Left lung (tissue), 10 donors: ENCODE measurements around the gene GRHL3. TPM values are rescaled to one million over a fixed set of nuclear protein-coding genes. Genes with fewer than 3 reads are reported as not detected.

Source experiments
- ATAC-seq: fragments of 200-7000 bp; cut with Tn5 transposase; one replicate; pipeline ENCODE4 v1.9.1; 2020; ENCODE audit warnings: moderate library complexity
- DNase-seq, 4 donors: peaks; one replicate each; pipeline ENCODE4 v3.0.0-alpha.2; 2013 to 2020
- H3K27ac ChIP-seq, 2 donors: fragments of 200-600 bp; sonication (generic) in 1 of 2; one replicate each; pipeline versions ENCODE4 v1.5.0 to v1.8.0; 2020 to 2021
- H3K27me3 ChIP-seq, 2 donors: fragments of 200-600 bp; sonication (generic) in 1 of 2; one replicate each; pipeline versions ENCODE4 v1.5.0 to v1.8.0; 2020 to 2021
- H3K36me3 ChIP-seq, 2 donors: fragments of 200-600 bp; sonication (generic) in 1 of 2; one replicate each; pipeline versions ENCODE4 v1.5.0 to v1.8.0; 2020 to 2021
- H3K4me1 ChIP-seq, 2 donors: fragments of 200-600 bp; one replicate each; pipeline ENCODE4 v1.8.0; 2021
- H3K4me3 ChIP-seq, 2 donors: fragments of 200-600 bp; sonication (generic) in 1 of 2; one replicate each; pipeline versions ENCODE4 v1.5.0 to v1.8.0; 2020 to 2021; ENCODE audit warnings: mild to moderate bottlenecking in 1 of 2
- H3K9me3 ChIP-seq, 2 donors: fragments of 200-600 bp; sonication (generic) in 1 of 2; one replicate each; pipeline versions ENCODE4 v1.5.0 to v1.8.0; 2020 to 2021
- intact Hi-C, 2 donors: fragments of 100-400 bp; cut with DNase I; formaldehyde crosslinking; loops; one replicate each; pipeline versions ENCODE4 v1.11.2 to v1.14.2; 2022
- polyA plus RNA-seq, 6 donors: library from polyadenylated mRNA; unstranded; fragments of 120-200 nt; gene quantifications; one replicate each; pipeline ENCODE4 v1.2.1, GENCODE V29; 2013; ENCODE audit not compliant: insufficient read length in 6 of 6
- total RNA-seq, 2 donors: library from RNA; stranded (reverse); fragmentation: NEBNext Ultra II Directional; extraction: Animal tissue kit (Norgen Biotek cat#: 25700); gene quantifications; one replicate each; pipeline ENCODE4 v1.2.1, GENCODE V29; 2021
- TF ChIP-seq, protein P1 (sequence below), 2 donors: fragments of 200-600 bp; sonication (generic) in 1 of 2; IDR thresholded peaks; one replicate each; pipeline versions ENCODE4 v1.5.0 to v1.8.0; 2021; ENCODE audit warnings: antibody characterized with exemption in 2 of 2
- donor health status: DM: no; HTN: yes; CAD: no.
- donor health status: DM: no; HTN: no; CAD: no.

The GRHL3 gene
- total and polyA plus RNA-seq, 8 donors = 0.20 to 1.6 (median 0.31) TPM; not detected in 1

DNA sequence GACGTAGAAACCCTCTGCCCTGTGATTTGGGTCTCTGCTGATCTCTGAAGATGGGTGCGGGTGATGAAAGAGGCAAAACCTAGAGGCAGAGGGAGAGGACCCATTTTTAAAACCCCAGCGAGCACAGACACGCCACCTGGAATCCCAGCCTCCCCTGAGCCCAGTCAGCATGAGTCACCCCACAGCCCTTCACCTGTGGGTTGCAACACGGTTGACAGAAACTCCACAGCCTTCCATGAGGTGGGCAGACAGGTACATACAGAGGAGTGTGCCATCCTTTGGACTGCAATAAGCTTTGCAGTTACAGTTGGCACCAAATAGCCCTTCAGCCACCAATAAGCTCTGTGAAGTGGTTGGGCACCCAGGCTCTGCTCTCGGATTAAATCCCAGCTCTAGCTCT is 2.1 kb upstream of the GRHL3 start:
- TF ChIP-seq, protein P1, sequence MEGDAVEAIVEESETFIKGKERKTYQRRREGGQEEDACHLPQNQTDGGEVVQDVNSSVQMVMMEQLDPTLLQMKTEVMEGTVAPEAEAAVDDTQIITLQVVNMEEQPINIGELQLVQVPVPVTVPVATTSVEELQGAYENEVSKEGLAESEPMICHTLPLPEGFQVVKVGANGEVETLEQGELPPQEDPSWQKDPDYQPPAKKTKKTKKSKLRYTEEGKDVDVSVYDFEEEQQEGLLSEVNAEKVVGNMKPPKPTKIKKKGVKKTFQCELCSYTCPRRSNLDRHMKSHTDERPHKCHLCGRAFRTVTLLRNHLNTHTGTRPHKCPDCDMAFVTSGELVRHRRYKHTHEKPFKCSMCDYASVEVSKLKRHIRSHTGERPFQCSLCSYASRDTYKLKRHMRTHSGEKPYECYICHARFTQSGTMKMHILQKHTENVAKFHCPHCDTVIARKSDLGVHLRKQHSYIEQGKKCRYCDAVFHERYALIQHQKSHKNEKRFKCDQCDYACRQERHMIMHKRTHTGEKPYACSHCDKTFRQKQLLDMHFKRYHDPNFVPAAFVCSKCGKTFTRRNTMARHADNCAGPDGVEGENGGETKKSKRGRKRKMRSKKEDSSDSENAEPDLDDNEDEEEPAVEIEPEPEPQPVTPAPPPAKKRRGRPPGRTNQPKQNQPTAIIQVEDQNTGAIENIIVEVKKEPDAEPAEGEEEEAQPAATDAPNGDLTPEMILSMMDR (IDR thresholded peaks at IDR 0.05) = no peak
- no peak for DNase-seq
- no peak for ATAC-seq
- Histone ChIP-seq H3K27ac (no peak overlapping the region), H3K27me3 (peaks cover 14 to 63% of the 10 kb centered on the region in 2 donors), H3K9me3 (no peaks in the 10 kb centered on the region), H3K4me3 (no peak overlapping the region), H3K36me3 (no peaks in the 10 kb centered on the region), H3K4me1 (peaks cover 10 to 25% of the 10 kb centered on the region in 2 donors)
- intact Hi-C loops = no loop called here

DNA sequence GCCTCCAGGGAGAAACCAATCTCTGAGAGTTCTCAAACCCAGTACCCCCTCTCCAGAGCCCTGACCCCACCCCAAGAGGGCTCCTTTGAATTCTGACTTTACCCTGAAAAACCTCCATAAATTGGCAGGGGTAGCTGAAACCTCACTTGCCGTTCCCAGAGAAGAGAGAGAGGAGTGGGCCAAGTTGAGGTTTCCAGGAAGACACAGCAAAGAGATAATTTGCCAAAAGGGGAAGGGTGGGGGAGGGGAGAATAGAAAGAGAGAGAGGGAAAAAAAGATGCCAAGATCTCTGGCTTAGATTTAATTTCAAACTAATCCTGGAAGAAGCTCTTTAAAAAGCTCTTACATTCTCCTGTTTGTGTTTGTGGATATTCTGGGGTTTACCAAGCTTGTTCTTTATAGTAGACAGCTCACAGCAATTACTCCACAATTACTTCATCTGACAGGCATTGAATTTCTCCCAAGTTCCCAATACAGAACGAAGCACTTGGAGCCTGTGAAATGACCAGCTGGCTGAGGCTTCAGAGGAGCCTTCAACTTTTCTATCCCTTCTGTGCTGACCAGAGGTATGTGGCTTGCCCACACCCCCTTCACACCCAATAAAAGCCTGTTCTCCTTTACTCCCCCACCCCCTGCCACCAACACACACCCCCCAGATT is 1.1 kb upstream of the GRHL3 start:
- H3K9me3 ChIP-seq = no peaks in the 10 kb centered on the region
- ATAC-seq = peak; percentile 12
- H3K27me3 ChIP-seq = peaks cover 14 to 73% of the 10 kb centered on the region in 2 donors
- H3K4me3 ChIP-seq = no peak overlapping the region
- no peak overlapping the region for H3K27ac ChIP-seq
- peak in 2 of 4 donors; percentile 74 to 90 for DNase-seq
- TF ChIP-seq, protein P1 (IDR thresholded peaks at IDR 0.05) = no peak
- intact Hi-C loops = no loop called here
- H3K4me1 ChIP-seq = peaks cover 11 to 33% of the 10 kb centered on the region in 2 donors
- no peaks in the 10 kb centered on the region for H3K36me3 ChIP-seq

DNA sequence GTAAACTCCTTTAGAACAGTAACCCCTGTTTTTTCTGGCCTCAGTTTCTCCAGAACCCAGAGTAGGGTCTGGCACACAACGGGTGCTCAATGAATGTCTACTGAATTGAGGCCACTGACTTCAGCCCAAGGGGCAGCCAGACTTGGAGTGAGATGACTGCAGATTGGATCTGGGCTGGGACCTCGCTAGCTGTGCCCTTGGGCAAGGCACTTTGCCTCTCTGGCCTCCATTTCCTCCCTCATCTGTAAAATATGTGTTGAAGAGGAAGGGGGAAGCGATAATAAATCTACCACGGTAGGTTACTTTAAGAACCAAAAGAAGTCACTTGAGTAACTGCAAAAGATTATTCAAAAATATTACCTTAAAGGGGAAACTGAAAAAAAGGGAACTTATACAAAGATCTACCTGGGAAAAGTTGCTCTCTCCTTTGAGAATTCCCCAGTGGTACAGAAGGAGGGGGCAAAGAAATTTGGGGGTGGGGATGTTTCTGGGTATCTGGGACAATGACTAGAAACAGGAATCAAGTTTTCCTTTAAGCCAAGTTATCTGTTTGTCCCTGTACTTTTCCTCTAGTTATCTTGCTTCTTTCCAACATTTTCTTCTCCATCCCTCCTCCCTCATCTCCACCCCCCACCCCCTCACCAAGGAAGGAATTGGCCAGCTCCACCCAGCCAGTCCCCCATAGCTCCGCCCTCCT is 394 bp upstream of the GRHL3 start:
- intact Hi-C loops = no loop called here
- no peaks in the 10 kb centered on the region for H3K9me3 ChIP-seq
- TF ChIP-seq, protein P1 (IDR thresholded peaks at IDR 0.05) = no peak
- peaks cover 11 to 33% of the 10 kb centered on the region in 2 donors for H3K4me1 ChIP-seq
- H3K36me3 ChIP-seq = no peaks in the 10 kb centered on the region
- ATAC-seq = no peak
- H3K27me3 ChIP-seq = peaks cover 14 to 79% of the 10 kb centered on the region in 2 donors
- H3K4me3 ChIP-seq = no peak overlapping the region
- DNase-seq = no peak
- no peak overlapping the region for H3K27ac ChIP-seq

DNA sequence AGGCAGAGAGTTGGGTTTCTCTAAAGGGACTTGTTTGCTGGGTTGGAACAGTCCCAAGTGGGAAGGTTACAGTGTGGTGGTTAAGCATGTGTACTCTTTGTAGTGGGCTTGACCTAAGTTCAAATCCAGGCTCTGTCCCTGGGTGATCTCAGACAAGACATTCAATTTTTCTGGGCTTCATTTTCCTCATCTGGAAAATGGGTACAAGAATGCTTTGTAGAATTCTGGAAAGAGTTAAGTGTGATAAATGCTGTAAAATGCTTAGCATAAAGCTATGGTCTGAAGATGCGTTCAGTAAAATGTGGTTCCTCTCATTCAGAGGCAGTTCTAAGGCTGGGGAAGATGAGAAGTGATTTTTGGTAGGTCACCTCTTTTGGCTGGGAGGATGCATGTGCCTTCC is 805 bp downstream of the GRHL3 start:
- no peaks in the 10 kb centered on the region for H3K9me3 ChIP-seq
- TF ChIP-seq, protein P1 (IDR thresholded peaks at IDR 0.05) = no peak
- ATAC-seq (no peak), DNase-seq (no peak)
- no peak overlapping the region for H3K4me3 ChIP-seq
- no peaks in the 10 kb centered on the region for H3K36me3 ChIP-seq
- H3K27ac ChIP-seq = no peak overlapping the region
- peaks cover 14 to 82% of the 10 kb centered on the region in 2 donors for H3K27me3 ChIP-seq
- H3K4me1 ChIP-seq = peaks cover 11 to 33% of the 10 kb centered on the region in 2 donors
- intact Hi-C loops = no loop called here

DNA sequence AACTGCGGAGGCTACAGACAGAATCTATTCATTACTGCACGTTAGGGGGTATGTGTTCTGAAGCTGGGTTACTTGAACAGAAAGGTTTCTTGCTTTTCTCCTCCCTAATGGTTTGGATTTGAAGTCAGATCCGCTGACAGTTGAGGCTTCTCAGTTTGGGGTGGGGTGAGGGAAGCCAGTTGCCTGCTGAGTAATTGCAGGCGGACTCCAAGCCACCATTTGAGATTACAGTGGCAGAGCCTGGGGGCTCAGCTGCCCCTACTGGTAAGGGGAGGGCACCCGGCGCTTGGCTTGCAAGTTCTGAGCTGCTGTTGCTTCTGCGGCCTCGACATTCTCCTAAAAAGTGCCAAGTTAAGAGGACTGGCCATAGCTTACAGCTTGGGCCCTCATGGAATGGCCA is 2.0 kb downstream of the GRHL3 start:
- TF ChIP-seq, protein P1 (IDR thresholded peaks at IDR 0.05) = no peak
- Histone ChIP-seq H3K27me3 (peaks cover 14 to 83% of the 10 kb centered on the region in 2 donors), H3K4me3 (peak overlapping the region in 1 of 2 donors; percentile 48), H3K27ac (no peak overlapping the region), H3K4me1 (peaks cover 11 to 33% of the 10 kb centered on the region in 2 donors), H3K9me3 (no peaks in the 10 kb centered on the region), H3K36me3 (no peaks in the 10 kb centered on the region)
- ATAC-seq (no peak), DNase-seq (no peak)
- intact Hi-C loops = no loop called here
